Activated CD4-positive, CD25-positive, alpha-beta regulatory T cell treated with anti-CD3 and anti-CD28 coated beads, Interleukin-2, amount 50 U/mL, for 24 hours (primary cell): ENCODE results near the gene UBE2D1.

Source experiments
- ATAC-seq, 2 donors: fragments of 150-1000 bp; cut with Tn5 transposase; one replicate each; pipeline ENCODE4 v1.10.0; 2021; ENCODE audit warnings: mild to moderate bottlenecking in 1 of 2, moderate library complexity in 1 of 2

Gene UBE2D1

DNA sequence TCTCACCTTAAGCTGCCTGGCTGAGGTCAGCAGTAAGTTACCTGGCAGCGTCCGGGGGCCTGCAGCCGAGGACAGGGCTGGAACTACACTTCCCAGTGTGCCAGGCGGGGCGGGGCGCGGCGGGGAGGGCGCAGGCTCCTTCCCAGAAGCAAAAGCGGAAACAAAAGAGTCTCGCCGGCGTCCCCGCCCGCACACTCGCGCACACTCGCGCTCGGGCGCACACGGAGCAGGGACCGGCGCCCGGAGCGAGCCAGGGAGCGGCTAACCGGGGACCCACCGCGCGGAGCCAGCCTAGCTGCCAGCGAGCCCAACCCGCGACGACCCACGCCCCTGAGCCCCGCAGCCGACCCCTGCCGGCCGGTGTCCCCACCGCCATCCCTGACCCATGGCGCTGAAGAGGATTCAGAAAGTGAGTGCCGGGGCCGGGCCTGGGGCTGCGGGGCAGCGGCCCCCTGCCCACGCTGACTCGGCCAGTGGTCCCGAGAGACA lies at the start of gene UBE2D1:
TSS of gene UBE2D1 (plus strand) at position 190 of the 489 bp plus-strand sequence. CDS start at position 386, 196 bp downstream.
- ATAC-seq, result peak; percentile 97 to 98

DNA sequence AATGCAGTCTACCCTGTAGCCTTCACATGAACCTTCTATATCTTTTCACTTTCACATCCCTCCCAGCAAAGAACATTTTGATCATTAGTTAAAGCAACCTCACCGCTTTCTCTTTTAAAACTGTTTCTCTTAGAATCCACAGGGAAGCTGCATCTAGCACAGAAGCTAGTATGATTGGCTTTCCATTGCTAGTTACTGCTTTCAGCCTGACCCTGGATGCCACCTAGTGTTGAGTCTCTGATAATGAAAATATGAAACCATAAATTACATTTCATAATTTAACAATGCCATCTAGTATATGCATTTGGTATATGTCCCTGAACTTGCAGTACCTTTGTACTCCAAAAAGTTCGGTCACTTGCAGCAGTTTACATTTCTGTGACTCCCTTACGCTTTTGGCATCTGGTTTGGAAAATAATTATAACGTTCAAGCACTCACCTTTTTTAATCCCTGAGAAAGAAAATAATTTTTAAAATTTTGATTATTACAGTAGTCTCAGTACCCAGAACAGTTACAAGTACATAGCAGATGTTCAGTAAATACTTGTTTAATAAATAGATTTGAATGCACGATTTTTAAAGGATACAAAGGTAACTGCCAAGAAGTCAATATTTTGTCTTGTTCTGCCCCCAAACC lies 43.1 kb upstream of the UBE2D1 start:
- ATAC-seq, result peak; percentile 48 to 53

DNA sequence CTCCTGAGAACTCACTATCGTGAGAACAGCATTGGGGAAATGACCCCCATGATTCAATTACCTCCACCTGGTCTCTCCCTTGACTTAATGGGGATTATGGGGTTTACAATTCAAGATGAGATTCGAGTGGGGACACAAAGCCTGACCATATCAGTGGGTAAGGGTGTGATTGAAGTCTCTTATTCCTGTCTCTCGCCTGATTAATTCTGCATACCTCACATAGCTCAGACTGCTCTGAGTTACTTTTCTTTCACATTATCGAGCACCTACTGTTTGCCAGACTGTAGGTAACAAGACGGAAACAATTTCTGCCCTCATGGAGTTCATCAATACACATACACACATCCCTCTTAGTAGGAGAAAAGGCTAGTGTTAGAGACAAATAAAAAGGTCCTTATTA lies 40.8 kb upstream of the UBE2D1 start:
- ATAC-seq, result no peak

DNA sequence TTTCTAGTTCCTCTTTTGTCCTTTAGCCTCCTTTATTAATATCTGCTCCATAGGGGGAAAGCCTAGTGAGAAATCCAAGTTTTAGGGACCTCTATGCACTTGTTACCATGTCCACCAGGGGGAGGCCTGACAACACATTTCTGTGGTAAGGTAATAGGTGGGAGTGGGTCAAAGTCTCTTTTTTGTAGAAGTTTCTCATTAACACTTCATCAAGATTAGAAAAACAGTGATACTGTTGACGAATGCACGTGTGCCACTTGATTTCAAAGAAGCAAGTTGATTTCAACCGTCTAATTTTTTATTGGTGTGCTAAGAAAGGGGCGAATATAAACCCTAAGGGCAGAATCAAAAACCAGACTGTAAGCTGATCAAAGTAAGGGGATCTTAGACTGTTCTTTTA lies 35.2 kb upstream of the UBE2D1 start:
- peak; percentile 65 to 69 for ATAC-seq

DNA sequence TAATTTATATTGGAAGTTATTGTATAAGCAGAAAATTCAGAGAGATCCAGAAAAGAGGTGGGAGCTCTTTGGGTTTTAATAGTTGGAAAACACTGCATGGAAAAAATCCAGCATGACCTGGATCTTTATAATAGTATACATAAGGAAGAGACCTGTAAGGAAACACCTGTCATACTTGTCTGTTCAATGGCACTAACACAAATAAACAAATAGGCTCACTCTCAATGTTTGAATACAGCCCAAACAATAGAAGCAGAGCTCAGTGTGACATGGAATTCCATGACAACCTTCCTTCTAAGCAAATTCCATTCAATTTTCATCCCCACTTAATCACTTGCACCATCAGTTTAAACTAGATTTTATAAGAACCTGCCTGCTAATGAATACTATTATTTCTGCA lies 34.1 kb upstream of the UBE2D1 start:
- no peak for ATAC-seq

DNA sequence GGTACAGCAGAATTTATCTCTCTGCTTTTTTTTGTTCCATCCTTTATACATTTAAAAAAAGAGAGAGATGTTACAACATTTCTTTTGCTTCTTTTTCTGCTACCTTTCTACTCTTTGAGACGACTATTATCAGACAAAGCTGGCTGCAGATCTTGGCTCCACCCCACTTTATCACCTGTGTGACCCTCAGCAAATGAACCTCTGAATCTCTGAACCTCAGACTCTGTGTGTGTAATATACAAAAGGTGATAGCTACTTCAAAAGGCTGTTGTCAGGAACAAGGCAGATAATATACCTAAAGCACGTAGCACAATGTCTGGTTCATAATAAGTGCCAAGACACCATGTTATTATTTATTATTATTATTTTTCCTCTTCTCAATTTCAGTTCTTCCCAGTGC lies 32.6 kb upstream of the UBE2D1 start:
- ATAC-seq, result no peak

DNA sequence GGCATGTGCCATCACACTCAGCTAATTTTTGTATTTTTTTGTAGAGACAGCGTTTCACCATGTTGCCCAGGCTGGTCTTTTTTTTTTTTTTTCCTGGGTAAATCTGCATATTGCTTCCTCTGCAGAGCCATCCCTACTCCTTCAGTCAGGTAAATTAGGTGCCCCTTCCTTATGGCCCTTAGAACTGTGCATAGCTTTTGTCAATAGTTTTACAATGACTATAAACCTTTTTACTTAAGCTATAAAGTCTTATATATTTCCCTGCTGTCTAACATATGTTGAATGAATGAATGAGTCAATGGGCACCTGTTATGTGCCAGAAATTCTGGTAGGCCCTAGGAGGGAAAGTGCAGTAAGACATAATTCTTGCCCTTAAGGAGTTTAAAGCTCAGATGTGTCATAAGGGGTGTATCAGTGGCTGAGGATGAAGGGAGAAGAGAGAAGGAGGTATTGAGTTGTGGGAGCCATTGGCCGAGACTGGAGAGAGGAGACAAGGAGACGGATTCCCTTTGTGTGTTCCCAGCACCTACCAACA lies 30.6 kb upstream of the UBE2D1 start:
- ATAC-seq, result no peak

DNA sequence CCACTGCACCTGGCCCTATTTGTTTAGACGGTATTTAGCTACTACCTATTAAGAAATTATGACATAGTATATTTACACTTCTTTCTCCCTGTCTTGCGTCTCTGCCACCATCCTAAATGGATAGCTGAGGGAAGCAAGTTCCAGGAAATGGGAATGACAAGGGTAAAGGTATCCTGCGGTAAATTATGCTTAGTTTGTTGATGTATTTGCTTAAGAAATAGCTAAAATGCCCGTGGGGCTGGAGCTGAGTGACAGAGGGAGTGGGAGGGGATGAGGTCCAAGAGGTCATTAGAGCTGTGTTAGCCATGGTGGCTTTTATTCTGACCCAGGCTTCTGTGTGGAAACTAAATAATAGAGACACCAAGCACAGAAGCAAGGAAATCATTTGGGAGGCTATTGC lies 29.0 kb upstream of the UBE2D1 start:
- ATAC-seq, result no peak

DNA sequence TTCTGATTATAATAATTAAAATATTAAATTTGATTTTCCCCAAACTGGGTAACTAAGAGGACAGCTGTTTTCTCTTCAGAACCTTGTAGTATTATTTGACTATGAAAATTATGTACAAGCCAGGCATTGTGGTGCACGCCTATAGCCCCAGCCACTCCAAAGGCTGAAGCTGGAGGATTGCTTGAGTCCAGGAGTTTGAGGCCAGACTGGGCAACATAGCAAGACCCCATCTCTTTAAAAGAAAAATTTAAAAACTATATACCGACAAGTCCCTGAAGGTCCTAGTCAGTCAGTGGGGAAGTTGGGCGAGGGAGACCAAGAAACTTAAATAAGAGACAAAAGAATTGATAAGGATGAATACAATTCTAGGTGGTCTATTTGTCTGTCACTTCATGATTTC lies 27.1 kb upstream of the UBE2D1 start:
- no peak for ATAC-seq

DNA sequence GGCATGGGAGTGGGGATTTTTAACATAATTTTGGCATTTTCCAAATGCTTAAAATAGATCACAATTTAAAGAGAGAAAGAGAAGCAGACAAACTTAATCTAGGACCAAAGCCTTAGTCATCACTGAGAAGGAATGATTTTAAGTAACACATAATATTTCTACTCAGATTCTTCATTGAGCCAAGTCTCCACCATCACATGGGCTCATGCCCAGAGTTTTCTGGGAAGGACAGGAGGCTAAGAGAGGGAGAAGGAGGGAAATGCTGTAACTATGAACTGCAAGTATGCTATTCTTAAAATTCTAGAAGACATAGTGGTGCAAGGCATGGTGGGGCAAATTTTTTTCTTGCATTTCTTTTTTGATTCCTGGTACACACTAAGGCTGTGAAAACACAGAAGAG lies 23.8 kb upstream of the UBE2D1 start:
- ATAC-seq, result no peak

DNA sequence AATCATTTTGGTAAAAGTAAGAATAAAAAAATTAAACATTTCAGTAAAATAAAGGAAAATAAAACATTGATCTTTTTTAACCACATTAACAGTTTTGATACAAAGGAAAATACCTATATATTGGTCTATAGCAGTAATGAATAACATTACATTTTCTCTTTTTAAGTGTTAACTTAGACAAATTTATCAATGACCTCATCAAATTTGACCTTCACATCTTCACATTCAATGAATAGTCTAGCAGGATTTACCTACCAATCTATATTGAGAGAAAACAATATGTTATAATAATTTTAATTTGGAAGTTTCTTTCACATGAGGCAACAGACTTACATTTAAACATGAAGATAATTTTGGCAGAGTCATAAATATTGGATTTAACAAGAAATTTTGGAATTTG lies 17.9 kb upstream of the UBE2D1 start:
- ATAC-seq, result no peak

DNA sequence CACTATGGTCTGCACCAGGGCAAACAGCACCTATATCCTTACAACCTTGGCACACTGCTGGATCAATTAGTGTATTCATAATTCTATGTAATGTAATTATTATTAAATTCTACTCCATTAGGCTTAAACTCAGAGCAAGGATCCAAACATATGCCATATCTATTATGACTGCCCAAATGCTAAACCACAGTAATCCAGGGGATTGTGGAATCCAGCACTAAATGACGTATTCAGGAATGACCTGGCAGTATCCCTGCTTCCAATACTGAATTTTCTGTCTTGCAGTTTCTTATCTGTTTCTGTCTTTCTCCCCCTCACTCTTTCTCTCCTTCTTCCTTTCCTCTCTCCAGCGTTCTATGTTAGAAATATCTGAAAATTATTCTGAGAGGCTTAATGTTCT lies 16.5 kb upstream of the UBE2D1 start:
- ATAC-seq, result no peak

DNA sequence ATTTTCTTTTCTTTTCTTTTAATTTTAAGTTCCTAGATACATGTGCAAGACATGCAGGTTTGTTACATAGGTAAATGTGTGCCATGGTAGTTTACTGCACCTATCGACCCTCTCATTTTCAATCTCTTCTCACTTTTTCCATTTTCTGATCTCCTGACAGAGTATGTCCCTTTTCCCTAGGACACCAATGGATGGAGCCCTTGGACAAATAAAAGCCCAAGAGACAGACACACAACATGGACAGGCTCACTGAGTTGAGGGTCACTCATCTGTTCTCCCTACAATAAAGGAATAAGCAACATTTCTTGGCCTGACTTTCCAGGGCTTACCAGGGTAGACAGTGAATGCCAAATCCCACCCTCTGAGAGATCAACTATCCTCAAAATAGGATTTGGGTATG lies 15.2 kb upstream of the UBE2D1 start:
- no peak for ATAC-seq

DNA sequence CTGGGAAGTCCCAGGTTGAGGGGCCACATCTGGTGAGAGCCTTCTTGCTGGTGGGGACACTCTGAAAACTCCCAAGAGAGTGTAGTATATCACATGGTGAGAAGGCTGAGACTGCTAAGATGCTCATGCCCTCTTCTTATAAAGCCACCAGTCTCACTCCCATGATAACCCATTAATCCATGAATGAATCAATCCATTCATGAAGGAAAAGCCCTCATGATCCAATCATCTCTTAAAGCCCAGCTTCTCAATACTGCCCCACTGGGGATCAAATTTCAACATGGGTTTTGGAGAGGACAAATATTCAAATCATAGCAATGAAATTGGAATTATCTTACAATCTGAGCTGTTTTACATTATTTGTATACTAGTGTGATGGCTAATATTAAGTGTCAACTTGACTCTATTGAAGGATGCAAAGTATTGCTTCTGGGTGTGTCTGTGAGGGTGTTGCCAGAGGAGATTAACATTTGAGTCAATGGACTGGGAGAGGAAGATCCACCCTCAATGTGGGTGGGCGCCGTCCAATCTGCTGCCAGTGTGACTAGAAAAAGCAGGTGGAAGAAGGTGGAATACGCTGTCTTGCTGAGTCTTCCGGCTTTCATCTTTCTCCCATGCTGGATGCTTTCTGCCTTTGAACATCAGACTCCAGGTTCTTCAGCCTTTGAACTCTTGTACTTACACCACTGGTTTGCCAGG lies 14.3 kb upstream of the UBE2D1 start:
- no peak for ATAC-seq

DNA sequence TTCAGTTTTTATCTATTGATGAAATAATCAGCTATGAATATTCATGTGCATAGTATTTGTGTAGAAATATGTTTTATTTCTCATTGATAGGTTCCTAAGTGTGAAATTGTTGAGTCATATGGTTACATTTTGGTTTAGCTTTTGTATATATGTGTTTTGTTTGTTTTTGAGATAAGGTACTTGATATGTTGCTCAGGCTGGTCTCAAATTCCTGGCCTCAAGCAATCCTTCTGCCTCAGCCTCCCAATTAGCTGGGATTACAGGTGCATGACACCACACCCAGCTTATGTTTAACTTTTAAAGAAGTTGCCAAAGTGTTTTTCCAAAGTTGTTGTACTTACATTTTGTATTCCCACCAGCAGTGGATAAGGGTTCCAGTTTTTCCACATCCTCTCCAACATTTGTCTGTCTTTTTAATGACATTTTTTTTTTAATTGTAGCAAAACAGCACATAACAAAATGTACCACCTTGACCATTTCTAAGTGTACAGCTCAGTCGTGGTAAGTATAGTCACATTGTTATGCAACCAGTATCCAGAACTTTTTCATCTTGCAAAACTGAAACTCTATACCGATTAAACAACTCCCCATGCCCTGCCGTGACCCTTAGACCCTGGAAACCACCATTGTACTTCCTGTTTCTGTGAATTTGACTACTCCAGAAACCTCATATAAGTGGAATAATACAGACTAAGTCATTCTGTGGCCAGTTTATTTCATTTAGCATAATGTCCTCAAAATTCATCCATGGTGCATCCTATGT lies 12.6 kb upstream of the UBE2D1 start:
- ATAC-seq, result peak; percentile 20 to 38

DNA sequence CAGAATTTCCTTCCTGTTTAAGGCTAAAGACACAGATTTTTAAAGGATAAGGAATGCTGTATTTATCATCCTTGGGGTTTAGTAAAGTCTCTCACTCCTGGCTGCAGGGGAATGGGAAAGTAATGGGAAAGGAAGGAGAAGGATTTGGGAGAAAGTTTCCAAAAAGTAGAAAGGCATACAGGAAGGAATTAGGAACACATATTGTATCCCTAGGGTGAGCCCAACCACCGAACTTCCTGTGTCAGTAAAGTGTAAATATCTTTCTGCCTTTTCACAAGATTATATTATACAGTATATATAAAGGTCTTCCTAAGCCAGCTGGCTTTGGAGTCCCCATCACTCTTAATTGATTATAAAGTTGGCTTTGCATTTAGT lies 12.0 kb upstream of the UBE2D1 start:
- no peak for ATAC-seq

DNA sequence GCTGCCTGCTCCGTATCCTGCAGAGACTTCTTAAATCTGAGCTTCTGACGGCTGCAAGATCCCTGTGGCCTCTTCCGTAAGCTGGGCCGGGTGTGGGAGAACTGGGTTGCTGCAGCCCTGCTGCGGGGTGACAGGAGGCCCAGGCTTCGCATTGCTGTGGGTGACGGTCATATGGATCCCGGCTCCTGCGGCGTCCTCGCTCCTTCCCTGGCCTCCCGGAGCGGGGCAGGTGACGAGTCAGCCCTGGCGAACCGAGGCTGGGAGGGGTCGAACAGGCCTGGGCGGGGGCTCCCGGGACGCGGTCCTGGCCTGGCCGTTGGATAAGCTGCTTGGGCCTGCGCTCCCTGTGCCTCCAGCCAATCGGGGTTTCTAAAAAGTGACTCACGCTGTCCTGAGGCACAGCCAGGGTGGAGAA lies 7.8 kb upstream of the UBE2D1 start:
- ATAC-seq, result no peak

DNA sequence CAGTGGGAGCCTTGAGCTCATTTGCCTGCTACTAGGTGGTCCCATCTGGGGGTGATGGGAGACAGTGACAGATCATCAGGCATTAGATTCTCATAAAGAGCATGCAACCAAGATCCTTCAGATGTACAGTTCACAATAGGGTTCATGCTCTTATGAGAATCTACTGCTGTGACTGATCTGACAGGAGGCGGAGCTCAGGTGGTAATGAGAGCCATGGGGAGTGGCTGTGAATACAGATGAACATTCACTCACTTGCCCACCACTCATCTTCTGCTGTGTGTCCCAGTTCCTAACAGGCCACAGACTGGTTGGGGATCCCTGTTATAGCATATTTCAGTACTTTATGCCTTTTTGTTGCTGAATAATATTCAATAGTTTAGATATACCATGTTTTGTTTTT lies 6.6 kb upstream of the UBE2D1 start:
- no peak for ATAC-seq

DNA sequence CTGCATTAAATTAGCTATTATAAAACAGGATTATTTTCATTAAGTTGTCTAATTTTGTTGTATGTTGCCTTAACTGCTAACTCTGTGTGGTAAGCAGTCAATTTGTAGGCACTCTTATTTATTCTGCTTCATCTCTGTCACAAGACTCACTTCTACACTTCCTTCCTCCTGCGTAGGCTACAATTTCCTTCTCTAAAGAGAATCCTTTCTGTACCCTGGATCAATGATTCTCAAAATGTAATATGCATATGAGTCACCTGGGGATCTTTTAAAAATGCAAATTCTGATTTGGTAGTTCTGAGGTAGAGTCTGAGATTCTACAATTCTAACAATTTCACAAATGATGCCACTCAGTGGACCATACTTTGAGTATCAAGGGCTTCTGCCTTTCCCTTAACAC lies 4.4 kb upstream of the UBE2D1 start:
- ATAC-seq, result no peak

DNA sequence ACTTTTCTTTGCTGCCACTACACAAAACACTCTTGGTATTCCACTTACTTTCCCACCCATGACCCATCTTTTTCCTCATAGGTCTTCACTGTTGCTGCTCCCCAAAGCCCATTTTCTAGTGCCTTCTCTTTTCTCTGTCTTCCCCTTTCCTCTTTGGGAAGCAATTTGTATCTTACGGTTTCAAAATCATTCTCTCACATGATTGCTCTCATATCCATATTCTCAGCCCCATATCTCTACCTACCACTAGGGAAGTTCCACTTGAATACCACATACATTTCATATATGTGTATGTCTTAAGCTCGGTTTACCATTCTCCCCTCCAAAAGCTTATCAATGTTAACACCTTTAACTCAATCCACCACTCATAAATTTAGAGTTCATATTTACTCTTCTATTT lies 3.2 kb upstream of the UBE2D1 start:
- ATAC-seq, result no peak

DNA sequence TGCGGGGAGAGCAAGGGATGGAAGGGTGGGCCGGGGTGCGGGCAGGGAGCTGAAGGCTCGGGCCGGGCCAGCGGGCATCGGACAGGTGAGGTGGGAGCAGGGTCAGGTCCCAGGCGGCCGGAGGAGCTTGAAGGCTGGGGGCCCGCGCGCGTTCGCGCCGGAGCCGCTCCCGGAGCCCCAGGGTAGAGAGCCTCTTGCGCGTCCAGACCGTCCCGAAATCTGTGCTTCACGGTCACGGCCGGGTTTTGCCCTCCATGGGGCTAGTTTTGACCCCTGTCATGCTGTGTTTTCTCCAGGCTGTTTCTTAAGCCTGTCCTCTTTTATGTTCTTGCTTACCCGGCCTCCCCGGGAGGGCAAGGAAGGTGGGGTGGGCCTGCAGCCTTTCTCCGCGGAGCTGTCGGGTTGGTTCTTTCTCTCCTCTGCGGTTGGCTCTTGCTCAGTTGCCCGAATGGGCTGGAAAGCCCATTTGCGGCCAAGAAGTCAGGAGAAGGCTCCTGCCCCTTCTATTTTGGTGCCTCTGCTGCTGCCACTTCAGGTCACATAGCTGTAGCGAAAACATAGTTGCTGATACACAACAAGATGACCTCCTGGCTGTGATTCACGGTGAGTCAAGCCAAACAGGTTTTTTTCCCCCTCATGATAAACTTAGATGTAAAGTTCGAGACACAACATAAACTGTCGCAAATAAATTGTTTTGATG lies 650 bp downstream of the UBE2D1 start:
- ATAC-seq, result peak; percentile 18 to 23

DNA sequence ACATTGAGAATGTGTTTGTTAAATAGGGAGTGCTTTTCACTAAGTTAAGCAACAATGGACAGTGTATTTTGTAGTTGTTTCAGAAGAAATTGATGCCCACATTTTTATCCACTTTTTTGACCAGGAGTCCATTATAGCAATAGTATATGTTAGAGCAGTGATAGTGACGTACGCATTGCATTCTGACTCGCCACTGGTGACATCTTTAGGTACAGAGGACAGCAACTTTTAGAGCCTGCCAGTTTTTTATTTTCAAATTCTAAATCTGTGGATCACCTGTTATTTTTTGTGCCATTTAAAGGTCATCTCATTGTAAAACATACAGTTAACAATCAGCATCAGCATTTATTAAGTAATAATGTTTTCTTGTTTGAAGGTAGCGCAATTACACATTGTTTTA lies 1.4 kb downstream of the UBE2D1 start:
- ATAC-seq, result no peak

DNA sequence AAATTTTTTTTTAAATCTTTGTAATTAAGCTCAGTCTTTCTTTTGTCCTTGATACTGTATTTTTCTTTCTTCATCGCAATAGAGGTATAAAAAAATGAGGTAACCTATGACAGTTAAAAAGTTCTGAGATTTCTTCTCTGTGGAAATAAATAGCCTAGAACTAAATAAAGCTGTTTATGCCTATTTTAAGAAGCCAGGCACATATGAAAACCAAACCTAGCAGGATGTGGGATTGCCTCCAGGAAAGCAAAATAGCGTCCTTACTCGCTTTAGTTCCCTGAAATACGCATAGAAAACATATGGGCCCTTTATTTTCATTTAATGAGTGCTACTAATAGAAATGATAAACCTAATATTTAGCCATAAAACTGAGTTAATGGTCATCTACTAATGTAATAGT lies 6.6 kb downstream of the UBE2D1 start:
- no peak for ATAC-seq
